HG03558 (cell line): ENCODE results near the gene SMG6.

ENCODE experiments used
- ATAC-seq: cut with Tn5 transposase; IDR thresholded peaks from one replicate; pipeline ENCODE4 v1.9.1; 2021; ENCODE audit warnings: moderate number of reproducible peaks; ENCODE audit not compliant: unreplicated experiment; ENCODE audit errors: extremely low read depth

The SMG6 gene

GRCh38 chr17:2040942-2041560 is 262.5 kb downstream of the SMG6 start:
- no peak for ATAC-seq

DNA sequence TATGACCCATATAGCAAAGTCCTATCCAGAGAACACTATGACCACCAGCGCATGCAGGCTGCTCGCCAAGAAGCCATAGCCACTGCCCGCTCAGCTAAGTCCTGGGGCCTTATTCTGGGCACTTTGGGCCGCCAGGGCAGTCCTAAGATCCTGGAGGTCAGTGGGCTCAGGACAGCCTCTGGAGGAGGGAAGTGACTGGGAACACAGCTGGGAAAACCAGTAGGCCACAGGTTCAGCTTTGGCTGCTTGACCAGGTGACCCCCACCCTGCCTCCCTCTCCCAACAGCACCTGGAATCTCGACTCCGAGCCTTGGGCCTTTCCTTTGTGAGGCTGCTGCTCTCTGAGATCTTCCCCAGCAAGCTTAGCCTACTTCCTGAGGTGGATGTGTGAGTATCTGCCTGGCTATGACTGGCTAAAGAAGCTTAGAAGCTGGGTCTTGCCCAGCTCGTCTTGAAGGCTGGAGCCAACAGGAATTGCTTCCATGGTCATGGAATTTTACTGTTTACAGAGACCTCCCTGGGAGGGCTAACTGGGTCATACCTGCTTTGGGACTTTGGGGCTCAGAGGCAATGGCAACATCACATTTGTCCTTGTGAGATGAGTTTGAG is 263.3 kb downstream of the SMG6 start:
- no peak for ATAC-seq

GRCh38 chr17:2037155-2037554 is 266.4 kb downstream of the SMG6 start:
- no peak for ATAC-seq

DNA sequence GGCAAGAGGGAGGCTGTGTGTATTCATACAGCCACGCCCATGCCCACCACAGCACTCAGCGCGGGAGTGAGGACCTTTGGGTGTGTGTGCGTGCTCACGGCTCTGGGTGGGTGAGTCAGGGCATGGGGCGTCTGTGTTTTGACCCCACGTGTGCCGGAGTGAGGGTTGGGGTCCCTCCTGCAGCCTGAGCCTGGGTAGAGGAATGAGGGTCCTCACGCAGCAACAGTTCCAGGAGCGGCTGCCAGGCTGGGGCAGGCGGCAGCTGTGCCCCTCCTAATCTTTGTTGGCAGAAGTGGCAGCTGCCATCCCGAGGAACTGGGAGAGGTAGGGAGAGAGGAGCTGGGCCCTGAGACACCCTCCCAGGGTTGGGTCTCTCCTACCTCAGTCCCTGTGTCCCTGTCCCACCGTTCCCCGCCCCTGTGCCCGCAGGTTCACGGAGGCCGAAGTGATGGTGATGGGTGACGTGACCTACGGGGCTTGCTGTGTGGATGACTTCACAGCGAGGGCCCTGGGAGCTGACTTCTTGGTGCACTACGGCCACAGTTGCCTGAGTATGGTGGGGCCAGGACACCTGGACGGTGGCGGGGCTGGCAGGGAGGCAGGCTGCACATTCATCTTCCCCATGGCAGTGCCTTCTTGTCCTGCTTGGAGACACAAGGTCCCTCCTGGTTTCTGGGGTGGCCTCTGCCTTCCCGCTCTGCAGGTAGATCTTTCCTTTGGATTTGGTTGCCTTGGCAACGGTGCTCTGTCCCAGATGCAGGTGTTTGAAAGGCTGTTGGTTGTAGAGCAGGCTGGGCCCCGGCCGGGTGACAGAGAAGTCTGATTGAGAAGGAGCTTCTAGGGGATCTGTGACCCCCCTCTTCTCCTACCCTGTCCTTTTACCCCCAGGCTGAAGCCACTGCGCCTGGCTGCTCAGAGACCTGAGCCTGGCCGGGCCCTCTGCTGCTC is 267.8 kb downstream of the SMG6 start:
- no peak for ATAC-seq

DNA sequence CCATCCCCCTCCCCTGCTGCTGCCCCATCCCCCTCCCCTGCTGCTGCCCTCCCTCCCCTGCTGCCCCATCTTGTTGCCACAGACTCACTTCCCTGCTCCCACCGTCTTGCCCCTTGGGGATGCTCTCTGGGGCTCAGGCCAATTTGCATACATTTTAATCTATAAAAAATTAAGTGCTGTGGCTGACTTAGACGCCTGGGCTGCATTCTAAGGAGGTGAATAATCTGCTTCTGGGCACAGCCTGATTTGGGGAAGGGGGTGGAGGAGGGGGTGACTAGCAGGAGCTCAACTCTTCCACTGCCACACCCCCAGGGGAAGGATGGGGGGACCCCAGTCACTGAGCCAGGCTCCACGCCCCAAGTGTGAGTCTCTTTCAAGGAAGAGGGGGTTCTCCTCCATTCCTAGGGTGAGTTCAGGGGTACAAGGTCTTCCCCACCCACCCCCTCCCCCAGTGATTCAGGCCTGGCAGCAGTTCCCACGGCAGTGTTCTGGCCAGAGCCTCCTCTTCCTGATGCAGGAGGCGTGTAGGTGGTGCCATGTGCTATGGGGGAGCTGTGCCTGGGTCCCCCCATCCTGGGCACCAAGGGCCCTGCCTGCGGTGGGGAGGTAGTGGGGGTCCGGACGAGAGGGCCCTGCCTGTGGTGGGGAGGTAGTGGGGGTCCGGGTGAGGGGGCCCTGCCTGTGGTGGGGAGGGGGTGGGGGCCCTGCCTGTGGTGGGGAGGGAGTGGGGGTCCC is 268.6 kb downstream of the SMG6 start:
- ATAC-seq = no peak

- ATAC-seq = no peak
Measured at GRCh38 chr17:2034157-2034556, 269.4 kb downstream of the SMG6 start.

DNA sequence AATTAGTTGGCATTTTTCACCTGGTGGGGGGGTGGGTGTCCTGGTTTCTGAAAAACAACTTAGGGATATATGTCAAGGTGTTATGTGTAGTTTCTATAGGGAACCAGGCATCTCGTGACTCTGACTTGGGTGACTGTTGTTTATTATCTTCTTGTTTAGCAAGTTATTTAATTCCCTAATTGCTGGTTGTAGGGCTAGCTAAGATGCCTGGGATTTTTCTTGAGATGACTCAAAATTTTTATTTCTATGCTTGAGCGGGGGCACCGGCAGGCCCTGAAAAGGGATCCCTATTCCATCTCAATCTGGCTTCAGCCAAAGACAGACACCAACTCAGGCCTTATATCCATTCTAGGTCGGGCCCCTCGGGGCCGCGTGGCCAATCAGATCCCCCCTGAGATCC is 270.4 kb downstream of the SMG6 start:
- no peak for ATAC-seq

DNA sequence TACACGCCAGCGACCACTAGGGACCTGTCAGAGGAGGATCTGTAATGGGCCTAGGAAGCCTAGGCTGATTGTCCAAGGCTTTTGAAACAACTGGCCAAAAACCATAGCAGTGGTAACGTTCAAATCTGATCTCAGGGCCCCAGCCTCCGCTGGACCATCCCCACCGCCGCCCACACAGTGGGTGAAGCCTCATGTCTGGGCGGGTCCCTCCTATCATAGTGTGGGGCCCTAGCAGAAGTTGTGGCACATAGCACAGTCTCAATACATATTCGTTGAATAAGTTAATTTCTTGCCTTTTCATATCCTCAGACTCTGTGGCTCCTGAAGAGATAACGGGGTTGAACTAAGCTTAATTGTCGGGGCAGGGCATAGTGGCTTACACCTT is 272.8 kb downstream of the SMG6 start:
- no peak for ATAC-seq

DNA sequence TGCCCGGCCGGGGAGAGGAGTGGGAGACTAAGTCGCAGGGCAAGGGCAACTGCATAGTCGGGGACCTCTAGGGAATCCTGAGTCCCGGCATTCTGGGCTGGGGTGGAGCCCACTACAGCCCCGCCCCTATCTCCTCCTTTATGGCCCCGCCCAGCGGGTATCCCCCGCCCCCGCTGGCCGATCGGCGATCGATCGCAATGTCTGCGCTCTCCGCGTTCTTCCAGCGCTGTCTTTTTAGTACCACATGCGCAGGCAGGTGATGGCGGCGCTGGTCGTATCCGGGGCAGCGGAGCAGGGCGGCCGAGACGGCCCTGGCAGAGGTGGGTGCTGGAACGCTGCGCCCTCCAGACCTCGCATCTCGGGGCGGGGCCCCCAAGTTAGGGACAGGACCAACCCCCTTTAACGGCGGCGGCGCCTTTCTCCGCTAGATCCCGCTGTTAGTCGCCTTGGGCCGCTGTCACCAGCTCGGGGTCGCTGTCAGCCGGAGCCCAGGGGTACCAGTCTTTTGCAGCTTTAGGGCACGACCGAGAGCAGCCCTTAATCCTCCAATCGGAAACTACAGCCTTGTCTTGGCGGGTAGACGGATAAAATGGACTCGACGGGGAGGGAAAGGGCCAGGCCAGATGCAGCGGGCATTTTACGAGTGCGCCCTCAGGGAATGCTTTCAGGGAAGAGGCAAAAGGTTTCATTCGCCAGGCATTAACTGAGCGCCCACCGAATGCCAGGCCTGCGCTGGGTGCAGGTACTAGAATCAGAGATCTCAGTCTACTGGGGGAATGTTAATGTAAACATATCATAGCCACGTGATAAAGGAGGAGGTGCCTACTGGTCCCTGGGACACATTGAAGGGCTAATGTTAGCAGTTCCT is 273.4 kb downstream of the SMG6 start, which contains the start of gene DPH1:
Gene DPH1, plus strand, starts transcription at position 243 of the 868 bp plus-strand sequence. Its CDS starts 17 bp downstream, at position 260.
- no peak for ATAC-seq

- ATAC-seq = no peak
Measured at GRCh38 chr17:2028737-2029136, 274.8 kb downstream of the SMG6 start.

- no peak for ATAC-seq
Measured at GRCh38 chr17:2028234-2028614, 275.4 kb downstream of the SMG6 start.

- no peak for ATAC-seq
Measured at GRCh38 chr17:2027528-2028233, 275.9 kb downstream of the SMG6 start.

DNA sequence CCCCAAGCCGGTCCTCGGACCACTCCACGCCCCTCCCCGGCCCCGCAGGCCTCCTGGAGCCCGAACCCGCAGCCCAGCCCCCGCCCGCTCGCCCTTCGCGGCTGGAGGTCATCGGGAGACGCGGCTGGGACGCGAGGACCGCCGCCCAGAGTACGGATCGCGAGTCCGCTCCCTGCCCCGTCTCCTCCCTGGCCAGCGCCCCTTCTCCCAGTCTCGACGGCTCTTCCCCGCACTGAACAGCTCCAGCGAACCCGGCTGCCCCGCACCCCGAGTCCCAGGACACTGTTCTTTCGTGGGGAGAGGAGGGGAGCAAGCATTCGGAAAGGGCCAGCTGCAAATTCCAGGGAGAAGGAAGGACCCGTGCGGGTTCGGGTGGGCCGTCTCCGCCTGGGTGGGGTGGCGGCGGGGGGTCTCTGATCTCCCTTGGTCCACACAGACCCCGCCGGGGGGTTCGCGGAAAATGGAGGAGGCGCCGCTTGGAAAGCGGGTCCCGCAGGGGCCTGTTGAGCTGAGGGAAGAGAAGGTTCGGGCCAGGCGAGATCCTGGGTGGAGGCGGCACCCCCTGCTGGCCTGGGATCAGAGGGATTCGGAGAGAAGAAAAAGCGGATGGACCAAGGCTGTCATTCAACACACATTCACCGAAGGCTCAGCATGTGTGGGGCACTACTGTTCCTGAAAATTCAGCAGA is 277.8 kb downstream of the SMG6 start:
- ATAC-seq = no peak

DNA sequence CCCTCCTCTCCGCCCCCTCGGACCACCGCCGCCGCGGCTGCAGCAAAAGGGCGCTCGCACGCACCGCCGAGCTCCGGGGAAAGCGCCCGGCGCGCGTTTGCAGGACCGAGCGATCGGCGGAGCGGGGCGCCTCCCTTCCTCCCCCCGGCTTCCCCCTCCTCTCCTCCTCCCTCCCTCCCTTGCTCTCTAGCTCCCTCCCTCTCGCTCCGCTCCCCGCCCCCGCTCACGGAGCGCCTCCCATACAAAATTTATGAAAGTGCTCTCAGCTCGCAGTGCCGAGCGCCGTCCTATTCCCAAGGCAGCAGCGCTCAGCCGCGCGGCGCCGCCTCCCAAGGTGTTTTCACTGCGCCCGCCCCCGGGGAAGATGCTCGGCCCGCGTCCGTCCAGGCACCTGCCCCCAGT is 278.4 kb downstream of the SMG6 start, which contains the start of gene RTN4RL1:
Gene RTN4RL1, minus strand, starts transcription at position 115 of the 402 bp plus-strand sequence. CDS start 469 bp downstream, outside the sequence.
- no peak for ATAC-seq

DNA sequence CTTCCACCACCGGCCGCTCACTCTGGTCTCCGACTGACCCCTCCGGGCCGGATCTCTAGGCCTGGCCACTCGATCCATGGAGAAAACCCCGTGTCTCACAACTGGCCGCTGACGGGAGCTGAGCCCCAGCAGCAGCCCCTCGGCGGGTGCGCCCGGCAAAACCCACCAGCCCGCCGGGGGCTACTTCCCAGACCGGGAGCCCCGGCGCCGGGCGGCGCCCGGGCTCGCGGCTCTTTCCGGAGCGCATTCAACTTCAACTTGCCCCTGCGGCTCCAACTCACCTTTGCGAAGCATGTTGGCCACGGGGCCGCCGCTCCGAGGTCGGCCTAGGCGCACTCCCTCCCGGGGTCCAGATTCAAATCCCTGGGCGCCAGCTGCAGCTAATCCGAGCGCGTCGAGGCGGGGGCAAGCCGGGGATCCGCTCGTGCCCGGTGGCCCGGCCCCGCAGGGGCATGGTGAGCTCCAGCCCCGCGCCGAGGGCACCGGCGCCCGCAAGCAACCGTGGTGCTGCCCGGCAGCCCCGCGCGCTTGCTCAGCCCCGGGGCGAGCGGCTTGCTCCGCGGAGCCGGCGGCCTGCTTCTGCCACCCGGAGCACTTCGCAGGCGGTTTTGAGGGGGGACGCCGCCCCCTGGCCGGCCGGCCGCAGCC is 278.9 kb downstream of the SMG6 start:
- ATAC-seq = no peak

DNA sequence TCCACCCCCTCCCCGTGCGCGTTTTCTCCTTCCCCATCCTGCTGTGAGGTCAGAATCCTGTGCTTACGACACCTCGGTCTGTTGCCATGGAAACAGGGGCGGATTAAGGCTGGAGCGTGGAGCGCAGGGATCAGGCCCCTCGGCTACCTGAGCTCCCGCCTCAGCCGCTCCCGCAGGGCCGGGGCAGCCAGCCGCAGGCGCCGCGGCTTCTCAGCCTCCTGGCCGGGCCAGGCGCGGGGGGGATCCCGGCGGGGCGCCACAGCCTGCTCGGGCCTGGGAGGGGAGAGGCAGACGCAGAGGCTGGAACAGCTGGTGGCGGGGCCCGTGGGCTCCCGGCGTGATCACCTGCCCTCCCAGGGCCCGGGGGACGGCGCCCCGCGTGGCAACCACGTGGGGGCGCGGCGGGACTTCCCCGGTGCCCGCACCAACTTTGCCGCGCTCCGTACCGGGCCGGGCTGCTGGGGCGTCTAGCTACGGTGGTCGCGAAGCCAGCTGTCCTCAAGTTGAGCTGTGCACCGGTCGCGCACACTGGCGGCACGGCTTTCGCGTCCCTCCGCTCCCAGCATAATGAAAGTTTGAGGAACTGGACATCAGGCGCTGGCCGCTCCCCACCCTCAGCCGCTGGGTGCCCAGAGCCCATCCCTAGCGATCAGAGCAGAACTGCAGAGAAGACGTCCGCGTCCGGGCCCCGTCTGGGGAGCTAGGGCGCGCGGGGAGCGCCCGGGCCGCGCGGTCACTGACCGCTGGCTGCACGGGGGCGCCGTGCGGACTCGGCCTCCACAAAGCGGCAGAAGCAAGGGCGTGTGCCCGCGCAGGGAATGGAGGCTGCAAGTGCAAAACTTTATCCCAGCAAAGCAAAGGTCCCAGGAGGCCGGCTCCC is 279.7 kb downstream of the SMG6 start:
- ATAC-seq = no peak

- ATAC-seq = no peak
Measured at GRCh38 chr17:2023256-2023655, 280.3 kb downstream of the SMG6 start.
